Measurements from ENCODE around the gene COPS9.

COPS9 gene

DNA sequence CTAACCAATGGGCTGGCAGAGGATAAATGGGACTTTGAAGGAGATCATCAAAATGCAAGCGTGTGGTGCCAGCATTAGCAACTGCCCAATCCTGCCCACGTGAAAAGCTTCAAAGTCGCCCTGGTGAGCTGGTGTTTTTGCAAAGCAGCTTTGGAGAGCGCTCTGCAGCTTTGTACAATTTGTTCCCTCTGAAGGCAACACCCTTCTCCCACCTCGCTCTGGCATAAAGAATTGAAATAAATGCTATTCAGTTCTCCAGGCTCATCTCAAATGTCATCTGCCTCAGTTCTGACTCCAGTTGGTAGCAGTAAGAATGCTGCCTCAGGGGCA lies 3.5 kb downstream of the COPS9 start:
- DNase-seq, result no peak

DNA sequence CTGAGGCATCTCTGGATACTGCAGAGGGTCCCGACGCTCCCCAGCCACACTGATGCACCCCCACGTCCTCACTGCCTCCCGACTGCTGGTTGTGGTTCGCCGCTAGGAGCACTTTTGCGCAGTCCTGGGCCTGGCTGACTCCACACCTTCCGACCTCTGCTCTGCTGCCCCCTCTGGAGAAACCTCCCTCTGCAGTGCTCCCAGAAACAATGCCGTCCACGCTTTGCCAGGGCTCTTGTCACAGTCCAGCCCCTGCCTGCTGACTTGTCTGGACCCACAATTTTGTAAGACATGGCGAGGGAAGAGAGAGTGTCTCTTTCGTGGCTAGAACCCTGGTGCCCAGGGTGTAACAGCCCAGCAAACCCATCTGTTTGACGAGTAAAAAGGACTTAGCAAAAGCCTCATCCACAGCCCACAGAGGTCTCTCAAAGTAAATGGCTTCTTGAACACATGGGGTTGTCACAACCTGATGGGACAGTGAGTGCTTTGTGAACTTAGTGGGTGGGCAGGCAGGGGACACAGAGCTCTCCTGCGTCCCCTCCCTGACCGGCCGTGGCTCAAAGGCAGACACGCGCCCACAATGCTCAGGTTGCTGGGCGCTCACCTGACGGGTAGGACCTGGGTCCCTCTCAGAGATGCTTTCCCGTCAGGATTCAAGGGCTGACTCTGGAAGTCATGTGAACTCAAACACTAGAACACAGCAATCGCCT lies 4.0 kb downstream of the COPS9 start:
- DNase-seq, result no peak

DNA sequence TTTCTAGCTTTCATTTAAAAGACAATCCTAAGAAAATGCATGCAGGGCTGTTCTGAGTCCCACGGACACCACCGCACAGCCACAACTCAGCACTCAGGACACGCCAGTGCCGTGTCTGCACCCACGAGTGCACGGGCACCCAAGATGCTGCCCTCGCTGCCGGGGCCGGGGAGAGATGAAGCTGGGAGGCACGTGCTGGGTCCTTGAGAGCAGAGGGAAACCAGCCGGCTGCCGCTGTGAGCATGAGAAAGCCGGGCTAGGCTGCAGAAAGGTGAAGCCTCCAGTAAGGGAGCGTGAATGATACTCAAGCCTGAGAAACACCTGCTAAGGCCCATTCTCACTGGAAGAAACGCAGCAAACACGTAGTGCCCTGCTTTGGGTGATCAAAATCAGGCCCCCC lies 4.8 kb downstream of the COPS9 start:
- DNase-seq, result no peak

DNA sequence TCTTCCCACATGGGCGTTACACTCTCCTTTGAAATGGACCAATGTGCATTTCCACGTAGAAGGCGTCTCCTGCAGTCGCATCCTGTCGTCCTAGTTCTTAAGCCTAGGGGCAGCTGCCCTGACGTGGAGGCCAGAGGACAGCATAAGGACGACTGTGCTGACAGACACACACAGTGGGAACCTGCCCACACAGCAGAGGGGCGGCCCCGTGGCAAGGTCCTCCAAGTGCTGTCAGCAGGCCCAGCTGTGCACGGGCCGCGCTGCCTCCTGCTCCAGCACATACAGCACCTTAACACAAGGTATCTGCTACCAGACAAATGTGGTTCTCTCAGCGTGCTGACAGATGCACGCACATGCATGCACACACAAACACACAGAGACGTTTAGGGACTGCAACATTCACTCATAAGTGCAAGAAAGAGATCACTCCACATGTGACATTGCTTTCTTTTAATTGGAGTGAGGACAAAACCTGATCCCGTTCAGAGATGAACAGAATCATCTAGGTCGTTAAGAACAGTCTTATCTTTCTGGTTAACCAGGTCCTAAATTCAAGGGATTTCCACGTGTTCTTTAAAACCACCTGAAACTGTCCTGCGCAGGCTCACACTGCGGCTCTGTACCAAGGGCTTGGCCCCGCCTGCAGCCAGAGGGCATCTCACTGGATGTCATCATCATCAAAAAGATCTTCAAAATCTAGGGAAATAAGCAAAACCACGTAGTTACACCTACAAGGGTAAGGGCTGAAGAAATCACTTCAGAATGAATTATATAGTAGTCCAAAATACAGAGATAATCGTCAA lies 5.5 kb downstream of the COPS9 start:
- no peak for DNase-seq

DNA sequence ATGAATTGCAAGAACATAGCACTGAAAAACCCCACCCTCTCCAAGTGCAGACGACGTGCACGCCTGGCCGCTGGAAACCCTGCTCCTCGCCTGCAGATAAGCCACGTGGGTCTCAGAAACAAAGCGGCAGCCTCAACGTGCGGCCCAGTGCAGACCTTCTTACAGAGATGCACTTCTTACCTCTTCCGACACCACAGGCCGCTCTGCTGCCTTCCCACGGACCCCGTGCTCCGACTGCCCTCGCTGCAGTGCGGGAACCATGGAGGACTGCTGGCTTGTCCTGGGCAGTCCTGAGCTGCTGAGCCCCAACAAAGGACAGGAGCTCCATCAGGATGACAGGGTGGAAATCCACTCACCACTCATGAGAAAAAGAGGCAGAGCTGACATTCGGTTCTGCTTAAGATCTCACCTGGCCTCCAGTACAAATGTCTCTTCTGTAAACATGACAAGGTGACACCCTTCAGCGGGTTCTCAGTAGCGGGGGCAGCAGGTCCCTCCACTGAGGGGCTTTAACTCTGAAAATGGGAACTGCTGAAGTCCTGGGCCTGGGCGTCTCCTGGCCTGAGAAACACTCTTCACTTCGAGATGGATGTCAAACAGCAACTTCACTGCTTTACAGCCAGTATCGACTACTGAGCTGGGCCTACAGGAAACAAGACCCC lies 6.2 kb downstream of the COPS9 start:
- no peak for DNase-seq

DNA sequence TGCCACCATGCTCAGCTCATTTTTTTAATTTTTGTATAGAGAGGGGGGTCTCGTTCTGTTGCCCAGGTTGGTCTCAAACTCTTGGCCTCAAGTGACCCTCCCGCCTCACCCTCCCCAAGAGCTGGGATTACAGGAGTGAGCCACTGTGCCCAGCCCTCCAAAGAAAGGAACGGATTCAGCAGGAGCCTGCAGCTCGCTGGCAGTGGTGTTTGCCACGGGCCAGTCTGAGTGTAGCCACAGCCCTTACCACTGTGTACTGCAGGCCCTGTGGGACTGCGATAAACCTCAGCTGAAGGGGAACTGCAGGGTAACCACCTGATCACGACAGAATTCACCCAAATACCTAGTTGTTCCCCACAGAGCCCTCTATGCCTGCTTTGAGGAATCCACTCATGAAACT lies 6.8 kb downstream of the COPS9 start:
- no peak for DNase-seq

DNA sequence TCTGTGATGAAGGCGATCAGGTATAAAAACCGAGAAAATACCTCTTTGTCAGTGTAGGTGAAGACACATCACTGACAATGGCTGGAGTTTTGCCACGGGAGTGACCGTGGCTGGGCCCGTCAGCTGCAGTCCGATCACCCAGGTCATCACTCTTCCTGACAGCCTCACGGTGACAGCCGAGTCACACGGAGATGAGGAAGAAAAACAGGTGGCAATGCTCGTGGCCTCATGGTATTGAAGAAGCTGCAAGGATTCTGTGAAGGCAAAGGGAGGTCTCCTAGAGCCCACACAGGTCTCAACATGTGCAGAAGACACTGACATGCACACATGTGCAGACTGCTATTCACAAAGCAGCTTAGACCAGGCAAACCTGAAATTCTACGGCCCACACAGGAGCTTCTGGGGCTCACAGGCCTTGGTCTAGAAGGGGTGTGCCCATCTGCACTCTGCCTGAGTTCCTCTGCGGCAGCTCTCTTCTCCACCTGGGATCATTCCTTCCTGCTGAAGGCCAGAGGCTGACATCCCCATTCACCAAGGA lies 7.4 kb downstream of the COPS9 start:
- DNase-seq, result no peak

DNA sequence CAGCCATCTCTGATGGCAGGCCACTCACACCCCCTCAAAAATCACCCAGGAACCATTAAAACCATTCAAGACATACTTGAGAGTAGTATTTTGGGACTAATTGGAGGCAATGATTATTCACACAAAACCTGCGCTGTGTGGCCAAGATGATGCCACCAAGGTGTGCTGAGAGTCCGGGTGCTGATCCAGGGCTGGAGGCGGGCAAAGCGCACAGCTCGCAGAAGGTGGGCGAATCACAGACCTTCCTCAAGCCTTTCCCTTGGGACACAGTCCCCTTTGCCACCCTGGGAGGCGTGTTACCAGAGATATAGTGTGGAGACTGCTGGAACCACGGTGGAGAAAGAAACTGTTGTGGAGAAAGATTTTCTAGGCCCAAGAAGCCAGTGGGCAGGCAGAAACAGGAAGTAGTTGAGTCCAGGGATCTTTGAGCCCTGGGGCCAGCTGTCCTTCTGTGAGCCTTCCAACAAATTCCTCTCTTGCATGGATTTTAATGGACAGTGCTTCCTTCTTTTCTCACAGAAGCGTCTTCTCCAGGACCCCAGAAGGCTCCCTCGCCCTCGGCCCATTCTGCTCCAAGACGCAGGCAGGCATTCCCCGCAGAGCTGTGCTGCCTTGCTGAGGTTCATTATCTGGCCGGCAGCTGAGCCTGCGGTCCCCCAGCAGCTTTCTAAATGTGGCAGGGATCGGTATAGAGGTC lies 8.0 kb downstream of the COPS9 start:
- no peak for DNase-seq

DNA sequence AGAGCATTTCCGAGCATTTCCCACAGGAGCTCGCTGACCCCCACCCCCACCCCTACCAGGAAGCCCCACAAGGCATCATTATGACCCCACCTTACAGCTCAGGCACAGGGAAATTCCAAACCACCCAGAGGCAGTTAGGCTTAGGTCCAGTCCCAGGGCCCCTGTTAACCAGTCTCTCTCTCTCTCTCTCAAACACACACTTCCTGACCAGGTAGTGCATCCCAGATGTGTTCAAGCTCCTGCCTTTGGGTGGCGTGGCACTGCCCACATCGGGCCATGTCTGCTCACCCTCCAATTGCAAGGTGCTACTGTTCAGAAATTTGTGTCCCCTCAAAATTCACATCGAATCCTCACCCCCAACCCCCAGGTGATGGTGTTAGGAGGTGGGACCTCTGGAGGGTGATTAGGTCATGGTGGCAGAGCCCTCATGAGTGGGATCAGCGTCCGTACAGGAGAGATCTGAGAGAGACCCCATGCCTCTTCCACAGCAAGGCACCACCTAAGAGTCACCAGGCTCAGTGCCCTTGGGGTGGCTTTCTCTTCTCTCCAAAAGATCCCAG lies 8.8 kb downstream of the COPS9 start:
- DNase-seq, result no peak

DNA sequence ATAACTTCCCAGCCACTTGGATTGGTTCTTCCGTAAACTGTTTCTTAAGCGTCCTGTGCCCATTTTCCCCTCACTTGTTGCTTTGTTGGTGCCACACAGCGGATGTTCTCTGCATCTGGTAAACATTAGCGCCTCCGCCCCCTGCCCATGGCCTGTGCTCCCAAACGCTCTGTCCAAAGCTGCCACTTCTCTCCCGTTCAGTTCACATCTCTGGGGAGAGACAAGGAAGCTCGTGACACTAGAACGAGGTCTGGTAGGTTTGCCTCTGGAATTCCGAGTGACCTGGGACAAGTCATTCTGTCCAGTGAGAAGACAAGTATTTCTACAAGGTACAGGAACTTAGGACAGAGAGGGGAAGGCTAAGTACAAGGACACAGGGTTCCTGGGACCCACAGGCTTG lies 9.4 kb downstream of the COPS9 start:
- DNase-seq, result no peak

DNA sequence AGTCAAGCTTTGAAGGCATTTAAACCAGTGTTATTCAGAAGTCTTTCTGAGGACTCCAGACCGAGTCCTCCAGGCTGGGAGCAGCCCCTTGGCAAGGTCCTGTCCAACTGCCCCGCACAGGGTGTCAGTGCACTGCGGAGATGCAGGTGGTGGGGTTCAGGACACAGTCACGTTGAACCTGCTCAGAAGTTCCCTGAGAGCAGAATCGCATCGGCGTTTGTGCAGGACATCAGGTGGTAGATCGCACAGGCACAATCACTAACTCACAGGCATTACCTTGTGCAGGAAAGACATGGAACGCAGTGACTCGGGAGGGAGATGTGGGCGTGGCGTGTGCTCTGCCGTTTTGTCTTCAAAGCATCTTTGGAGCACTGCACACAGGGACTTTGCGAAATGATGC lies 10.4 kb downstream of the COPS9 start:
- no peak for DNase-seq

DNA sequence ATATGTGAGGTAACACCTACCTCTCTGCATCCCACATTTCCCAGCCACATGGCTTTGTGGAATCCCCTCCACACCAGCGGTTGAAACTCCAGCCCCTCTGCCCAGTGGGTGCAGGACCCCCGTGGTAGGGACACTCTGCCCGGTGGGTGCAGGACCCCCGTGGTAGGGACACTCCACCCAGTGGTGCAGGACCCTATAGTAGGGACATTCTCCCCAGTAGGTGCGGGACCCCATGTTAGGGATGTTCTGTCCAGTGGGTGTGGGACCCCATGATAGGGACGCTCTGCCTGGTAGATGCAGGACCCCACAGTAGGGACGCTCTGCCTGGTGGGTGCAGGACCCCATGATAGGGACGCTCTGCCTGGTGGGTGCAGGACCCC lies 11.5 kb downstream of the COPS9 start:
- no peak for DNase-seq

DNA sequence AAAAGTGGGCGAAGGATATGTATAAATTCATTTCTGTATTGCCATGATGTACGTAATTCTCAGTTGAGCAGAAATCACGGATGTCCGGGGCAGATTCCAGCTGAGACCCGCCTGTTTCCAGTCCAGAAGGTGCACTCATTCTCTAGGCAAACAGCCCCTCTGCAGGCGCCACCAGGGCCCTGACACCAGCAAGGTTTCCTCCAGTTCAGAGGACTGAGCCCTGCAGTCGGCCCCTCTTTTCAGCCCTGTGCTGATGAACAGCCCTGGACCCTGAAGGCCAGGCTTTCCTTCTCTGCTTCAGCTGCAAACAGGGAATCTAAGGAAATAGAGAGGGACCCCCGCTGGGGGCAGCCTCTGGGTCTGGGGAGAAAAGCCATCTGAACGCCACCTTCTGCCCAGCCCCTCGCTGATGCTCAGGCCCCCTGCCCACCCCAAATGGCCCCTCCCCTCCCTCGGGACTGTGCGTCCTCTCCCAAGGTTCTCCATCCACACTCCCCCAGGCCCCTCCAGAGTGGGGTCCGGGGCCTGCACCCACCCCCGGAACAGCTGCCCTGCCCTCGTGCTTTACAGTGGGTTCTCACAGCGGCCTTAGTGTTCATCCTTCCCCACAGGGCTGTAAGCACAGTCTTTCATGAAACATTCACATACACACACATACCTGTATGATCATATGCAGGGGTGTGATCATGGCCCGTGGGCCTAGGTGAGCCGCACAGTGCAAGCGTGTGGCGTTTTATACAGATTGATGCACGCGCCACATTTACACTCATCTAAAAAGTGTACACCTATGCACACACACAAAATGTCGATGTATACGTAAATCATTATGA lies 12.1 kb downstream of the COPS9 start:
- no peak for DNase-seq

DNA sequence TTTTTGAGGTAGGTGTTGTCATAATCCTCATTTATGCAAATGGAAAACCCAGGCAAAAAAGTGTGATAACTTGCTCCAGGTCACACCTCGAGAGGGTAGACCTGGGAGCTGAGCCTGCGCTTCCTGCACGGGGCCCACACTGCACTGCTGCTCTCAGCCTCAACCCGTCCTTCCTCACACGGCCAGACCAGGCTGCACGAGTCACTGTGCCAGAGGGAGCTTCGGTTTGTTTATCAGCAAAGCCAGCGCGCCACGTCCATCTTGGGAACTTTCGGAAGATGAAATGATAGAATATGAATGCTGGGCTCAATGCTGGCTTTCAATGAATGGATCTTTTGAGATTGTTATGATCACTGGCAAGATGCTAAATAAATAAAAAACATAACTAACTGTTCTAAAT lies 14.4 kb downstream of the COPS9 start:
- no peak for DNase-seq

DNA sequence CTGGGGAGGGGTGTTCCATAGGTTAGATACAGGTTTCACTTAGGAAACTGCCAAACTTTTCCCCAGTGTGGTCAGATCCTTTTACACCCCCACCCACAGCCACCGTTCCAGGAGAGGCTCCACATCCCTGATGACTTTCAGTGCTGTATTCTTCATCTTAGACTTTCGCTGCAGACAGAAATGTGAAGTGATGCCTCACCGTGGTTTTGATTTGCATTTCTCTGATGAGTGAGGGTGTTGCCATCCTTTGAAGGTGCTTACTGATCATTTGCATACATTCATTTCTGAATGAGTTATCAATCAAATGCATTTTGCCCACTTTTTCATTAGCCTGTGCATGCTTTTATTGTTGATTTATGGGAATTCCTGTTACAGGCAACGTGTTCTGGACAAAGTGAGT lies 14.9 kb downstream of the COPS9 start:
- no peak for DNase-seq

DNA sequence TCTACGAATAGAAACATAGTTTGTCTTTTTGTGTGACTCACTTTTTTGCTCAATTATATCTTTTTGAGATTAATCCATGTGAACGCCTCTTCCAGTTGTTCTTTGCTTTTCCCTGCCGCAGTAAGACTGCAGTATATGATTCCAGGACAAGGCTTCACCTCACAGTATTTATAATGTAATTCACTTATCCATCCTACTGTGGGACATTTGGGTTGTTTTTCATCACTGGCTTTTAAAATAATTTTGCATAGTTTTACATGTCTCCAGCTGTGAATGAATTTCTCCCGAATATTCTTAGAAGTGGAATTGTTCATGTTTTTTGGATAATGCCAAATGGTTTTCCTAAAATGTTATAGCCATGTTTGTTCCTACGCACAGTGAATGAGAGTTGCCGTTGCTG lies 21.9 kb downstream of the COPS9 start:
- no peak for DNase-seq

DNA sequence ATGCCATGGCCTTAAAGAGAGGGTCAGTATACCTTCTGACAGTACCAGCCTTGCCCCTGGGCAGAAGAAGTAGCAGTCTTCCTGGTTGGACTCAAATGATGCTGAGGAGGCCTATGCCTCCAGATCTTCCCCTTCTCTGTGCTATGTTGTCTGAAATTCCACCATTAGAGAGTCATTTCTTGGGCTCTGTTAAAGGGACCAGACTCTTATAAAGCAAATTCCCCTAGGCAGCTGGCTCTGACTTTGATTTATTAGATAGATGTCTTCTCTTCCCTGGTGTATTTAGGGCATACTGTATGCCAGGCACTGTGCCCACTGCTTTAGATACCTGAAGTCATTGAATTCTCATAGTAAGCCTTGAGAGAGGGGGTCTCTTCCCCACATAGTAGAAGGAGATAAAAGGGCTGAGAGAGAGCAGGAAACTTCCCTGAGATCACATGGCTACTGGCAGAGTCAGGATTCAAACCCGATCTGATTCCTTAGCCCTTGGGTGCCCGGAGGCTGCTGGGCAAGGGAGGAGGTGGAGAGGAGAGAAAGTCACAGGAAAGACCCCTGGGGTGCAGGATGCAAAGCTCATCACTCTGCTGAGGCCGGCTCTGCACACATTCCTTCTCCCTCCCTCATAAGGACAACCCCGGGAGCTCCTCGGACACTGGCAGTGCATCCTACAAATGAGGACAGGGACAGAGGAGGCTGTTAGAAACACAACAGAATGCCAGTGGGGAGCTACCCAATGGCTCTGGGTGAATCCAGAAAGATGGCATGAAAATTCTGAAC lies 23.0 kb downstream of the COPS9 start:
- DNase-seq, result no peak

DNA sequence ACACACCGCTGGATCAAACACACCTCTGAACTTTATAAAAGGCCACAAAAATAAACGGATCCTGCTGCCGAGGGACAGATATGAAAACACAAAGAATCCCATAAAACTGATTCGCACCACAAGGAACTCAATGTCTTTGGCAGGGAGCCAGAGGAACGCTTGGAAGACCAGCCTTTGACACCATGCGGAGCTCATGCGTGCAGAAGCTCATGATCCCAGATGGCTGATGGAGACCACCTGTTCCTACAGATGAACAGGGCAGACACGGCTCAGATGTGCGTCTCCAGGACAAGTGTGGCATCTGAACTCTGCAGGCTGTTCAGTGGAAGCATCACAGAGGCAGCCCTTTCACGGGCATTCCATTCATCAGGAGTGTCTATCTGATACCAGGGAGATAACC lies 24.9 kb downstream of the COPS9 start:
- peak; percentile 87 for DNase-seq

DNA sequence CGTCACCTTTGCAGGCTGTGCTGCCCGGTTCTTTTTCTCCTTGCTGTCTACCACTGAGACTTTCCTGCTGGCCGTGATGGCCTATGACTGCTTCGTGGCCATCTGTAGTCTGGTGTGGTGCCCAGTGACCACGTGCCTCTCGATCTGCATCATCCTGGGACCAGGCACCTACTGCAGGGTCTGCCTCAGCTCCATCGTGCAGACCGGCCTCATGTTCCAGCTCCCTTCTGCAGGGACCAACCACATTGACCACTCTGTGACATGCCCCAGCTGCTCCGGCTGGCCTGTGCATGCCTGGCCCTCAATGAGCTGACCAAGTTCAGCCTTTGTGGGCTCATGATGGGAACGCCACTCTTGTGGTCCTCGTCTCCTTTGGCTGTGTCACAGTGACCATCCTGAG lies 26.7 kb downstream of the COPS9 start:
- DNase-seq, result no peak

DNA sequence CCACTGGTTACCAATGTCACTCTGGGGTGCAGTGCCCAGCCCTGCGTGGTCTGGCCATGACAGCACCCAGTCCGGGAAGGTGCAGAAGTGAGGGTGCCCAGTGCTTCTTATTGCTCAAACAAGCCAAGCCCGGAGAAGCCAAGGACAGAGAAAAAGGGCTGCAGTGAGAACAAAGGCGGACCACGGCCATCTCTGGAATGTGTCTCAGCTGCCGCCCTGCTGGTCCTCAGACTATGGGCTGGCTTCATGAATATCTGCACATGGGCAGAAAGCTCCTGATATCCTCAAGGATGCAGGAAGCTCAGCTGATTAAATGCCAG lies 28.7 kb downstream of the COPS9 start:
- no peak for DNase-seq

DNA sequence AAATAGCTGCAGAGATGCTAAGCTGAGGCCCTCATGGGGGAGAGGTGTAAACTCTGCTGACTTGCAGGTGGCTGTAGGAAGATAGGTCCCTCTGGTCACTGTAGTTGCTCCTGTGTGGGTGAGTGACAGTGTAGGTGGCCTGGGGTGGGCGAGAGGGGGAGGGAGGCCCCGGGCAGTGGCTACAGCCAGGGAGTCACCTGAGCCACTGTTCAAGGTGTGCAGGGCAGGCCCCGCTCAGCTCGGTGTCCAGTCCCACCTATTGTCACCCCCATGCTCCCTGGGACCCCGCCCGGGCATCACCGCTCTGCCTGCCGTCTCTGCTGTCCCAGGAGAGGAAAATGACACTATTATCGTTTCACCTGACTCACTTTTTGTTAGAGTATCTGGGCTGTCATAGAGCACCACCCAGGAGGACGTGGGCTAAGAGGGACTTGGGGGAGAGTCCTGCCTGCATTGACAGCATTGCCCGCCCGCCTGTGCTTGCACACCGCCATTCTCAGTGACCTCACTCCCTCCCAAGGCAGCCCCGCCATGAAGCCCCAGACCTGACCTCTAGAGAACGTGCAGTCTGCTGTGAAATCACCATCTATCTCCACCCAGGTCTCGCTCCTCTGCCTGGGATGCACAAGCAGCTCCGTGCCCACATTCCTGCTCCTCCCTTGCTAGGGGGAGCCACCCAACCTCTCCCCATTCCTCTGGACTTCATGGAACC lies 29.2 kb downstream of the COPS9 start:
- no peak for DNase-seq
